Mesangial cell (primary cell): ENCODE data around the gene F8A2. TPM values are rescaled to one million over a fixed set of nuclear protein-coding genes. Genes with fewer than 3 reads are reported as not detected.

Experiments used
- total RNA-seq: library from RNA; depleted of rRNA; stranded (reverse); fragments of >200 nt; gene quantifications from 2 replicates; pipeline ENCODE4 v1.2.3, GENCODE V29; 2015

F8A2 gene
- not detected in 2 replicates for total RNA-seq

DNA sequence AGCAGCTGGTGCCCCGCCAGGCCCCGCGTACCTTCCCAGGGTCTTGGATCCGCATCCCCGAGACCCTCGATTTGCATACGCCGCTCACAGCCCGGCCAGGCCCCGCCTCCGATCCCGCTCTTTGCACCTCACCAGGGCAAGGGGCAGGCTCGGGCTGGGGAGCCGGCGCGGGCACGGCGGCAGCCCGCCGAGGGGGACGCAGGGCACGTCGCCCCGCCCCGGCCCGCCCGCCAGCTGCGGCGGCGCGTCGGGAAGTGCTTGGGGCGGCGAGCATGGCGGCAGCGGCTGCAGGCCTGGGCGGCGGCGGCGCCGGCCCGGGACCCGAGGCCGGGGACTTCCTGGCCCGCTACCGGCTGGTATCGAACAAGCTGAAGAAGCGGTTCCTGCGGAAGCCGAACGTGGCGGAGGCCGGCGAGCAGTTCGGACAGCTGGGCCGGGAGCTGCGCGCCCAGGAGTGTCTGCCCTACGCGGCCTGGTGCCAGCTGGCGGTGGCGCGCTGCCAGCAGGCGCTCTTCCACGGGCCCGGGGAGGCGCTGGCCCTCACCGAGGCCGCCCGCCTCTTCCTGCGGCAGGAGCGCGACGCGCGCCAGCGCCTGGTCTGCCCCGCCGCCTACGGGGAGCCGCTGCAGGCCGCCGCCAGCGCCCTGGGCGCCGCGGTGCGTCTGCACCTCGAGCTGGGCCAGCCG, at the start of gene F8A2:
F8A2 (plus strand) TSS at position 253 of the 686 bp plus-strand sequence; CDS start at position 273, 20 bp downstream.

DNA sequence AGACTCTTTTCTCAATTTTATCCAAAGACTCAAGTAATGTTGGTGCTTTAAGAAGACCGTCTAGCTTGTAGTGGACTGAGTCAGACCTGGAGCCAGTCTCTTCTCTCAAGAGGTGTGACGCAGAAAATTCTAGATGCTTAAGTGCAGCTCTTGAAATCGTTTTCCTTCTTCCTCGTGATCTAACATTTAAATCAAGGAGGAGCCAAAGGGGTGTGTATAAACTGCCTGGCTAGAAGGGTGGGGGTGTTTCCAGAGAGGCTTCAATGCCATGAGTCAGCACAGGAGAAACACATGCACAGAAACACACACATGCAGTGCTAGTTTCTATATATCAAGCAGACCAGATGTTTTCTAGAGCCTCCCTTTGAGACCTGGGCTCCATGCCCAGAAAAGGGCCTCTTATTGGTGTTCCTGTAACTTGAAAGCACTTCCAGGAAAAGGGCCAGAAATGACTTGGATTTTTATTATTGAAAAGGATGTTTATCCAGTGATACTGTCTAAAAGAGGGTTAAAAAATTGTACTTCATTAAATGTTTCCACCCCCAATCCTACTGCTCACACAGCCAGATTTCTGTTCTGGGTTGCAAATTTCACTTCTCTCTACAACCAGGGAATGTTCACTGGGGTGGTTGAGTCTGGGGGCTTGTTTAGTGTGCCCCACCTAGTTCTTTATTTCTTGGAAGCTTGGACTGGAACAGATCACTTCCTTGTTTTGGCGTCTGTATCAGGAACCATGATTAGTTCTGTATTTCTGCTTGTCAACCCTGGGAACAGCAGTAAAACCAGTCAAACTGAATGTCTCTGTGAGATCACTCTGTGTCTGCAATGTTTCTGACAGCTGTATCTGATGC, 47.2 kb upstream of the F8A2 start, which contains the start of gene CLIC2:
CLIC2 (minus strand) TSS at position 129 of the 851 bp plus-strand sequence. CDS start 187 bp downstream, outside the sequence.

Other genes starting within 250 kb of the F8A2 start
- gene VBP1, start 165.6 kb upstream of the F8A2 start, total RNA-seq, result 13.2 and 36.7 TPM in 2 replicates
- 0.13 TPM in 1 of 2 replicates, not detected in the other for gene RAB39B, start 117.6 kb upstream of the F8A2 start, total RNA-seq
- gene CLIC2, start 47.5 kb upstream of the F8A2 start, total RNA-seq, result not detected in 2 replicates
- 15.6 TPM in 1 of 2 replicates, not detected in the other for gene F8A3, start 76.5 kb downstream of the F8A2 start, total RNA-seq
- 0.16 and 0.25 TPM in 2 replicates for gene SPRY3, start 230.5 kb downstream of the F8A2 start, total RNA-seq
- gene TMLHE, start 230.9 kb downstream of the F8A2 start, total RNA-seq, result 4.9 and 10.8 TPM in 2 replicates